Activated T-helper 1 cell treated with anti-CD3 and anti-CD28 coated beads, Interleukin-2, amount 50 U/mL, for 16 hours (primary cell): Measurements from ENCODE around the gene KRT6B.
"Not testable (repeated sequence)": the region's sequence is repeated elsewhere in the genome, so short reads cannot be mapped to it uniquely, and the experiment has no call there.

Experiments
- DNase-seq, 2 donors: peaks; one replicate each; pipeline ENCODE4 v3.0.0-alpha.2; 2020; ENCODE audit warnings: low read depth in 1 of 2, low spot score in 1 of 2

KRT6B gene

GRCh38 chr12:52414936-52415335 is 37.0 kb downstream of the KRT6B start:
- DNase-seq: no peak

- DNase-seq: no peak
Measured at GRCh38 chr12:52413782-52414345, 38.1 kb downstream of the KRT6B start.

- DNase-seq: no peak
Measured at GRCh38 chr12:52413202-52413601, 38.7 kb downstream of the KRT6B start.

GRCh38 chr12:52411815-52412214 is 40.1 kb downstream of the KRT6B start:
- DNase-seq: no peak

GRCh38 chr12:52410589-52411248 is 41.2 kb downstream of the KRT6B start:
- not testable (repeated sequence) for DNase-seq

- DNase-seq: no peak
Measured at GRCh38 chr12:52407918-52408317, 44.0 kb downstream of the KRT6B start.

GRCh38 chr12:52405922-52406385 is 46.0 kb downstream of the KRT6B start, which contains the start of gene KRT82:
Gene KRT82, minus strand, starts transcription at chr12:52406335. Its CDS starts 58 bp downstream, at chr12:52406277.
- DNase-seq: no peak

- no peak for DNase-seq
Measured at GRCh38 chr12:52404951-52405350, 47.0 kb downstream of the KRT6B start.

GRCh38 chr12:52403561-52403960 is 48.4 kb downstream of the KRT6B start:
- no peak for DNase-seq

GRCh38 chr12:52402873-52403540 is 48.9 kb downstream of the KRT6B start:
- no peak for DNase-seq

GRCh38 chr12:52402377-52402776 is 49.6 kb downstream of the KRT6B start:
- no peak for DNase-seq

- no peak for DNase-seq
Measured at GRCh38 chr12:52401926-52402325, 50.0 kb downstream of the KRT6B start.

GRCh38 chr12:52401526-52401925 is 50.4 kb downstream of the KRT6B start:
- no peak for DNase-seq

- DNase-seq: no peak
Measured at GRCh38 chr12:52400906-52401305, 51.0 kb downstream of the KRT6B start.

- no peak for DNase-seq
Measured at GRCh38 chr12:52399756-52400155, 52.2 kb downstream of the KRT6B start.

GRCh38 chr12:52398176-52398575 is 53.8 kb downstream of the KRT6B start:
- no peak for DNase-seq

- no peak for DNase-seq
Measured at GRCh38 chr12:52396656-52397055, 55.3 kb downstream of the KRT6B start.
